Measurements from ENCODE around the gene CFB.

CFB gene

DNA sequence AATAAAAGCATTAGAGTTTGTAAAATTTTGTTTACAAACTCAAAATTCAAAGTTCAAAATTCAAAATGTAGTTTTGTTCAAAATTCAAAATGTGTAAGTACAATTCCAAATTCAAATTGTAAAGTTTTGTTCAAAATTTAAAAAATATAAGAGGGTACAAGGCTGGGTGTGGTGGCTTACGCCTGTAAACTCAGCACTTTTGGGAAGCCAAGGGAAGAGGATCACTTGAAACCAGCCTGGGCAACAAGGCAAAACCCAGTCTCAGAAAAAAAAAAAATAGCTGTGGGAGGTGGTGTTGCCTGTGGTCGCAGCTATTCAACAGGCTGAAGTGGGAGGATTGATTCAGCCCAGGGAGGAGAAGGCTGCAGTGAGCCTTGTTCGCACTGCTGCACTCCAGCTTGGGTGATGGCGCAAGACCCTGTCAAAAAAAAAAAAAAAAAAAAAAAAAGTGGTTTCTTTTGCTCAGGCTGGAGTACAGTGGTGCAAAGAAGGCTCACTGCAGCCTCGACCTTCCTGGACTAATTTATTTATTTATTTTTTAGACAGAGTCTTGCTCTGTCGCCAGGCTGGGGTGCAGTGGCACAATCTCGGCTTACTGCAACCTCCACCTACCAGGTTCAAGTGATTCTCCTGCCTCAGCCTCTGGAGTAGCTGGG lies 38.6 kb upstream of the CFB start:
- no peak for TF ChIP-seq CTCF (IDR thresholded peaks at IDR 0.05)

GRCh38 chr6:31908791-31909190 lies 37.1 kb upstream of the CFB start:
- no peak for TF ChIP-seq CTCF (IDR thresholded peaks at IDR 0.05)

DNA sequence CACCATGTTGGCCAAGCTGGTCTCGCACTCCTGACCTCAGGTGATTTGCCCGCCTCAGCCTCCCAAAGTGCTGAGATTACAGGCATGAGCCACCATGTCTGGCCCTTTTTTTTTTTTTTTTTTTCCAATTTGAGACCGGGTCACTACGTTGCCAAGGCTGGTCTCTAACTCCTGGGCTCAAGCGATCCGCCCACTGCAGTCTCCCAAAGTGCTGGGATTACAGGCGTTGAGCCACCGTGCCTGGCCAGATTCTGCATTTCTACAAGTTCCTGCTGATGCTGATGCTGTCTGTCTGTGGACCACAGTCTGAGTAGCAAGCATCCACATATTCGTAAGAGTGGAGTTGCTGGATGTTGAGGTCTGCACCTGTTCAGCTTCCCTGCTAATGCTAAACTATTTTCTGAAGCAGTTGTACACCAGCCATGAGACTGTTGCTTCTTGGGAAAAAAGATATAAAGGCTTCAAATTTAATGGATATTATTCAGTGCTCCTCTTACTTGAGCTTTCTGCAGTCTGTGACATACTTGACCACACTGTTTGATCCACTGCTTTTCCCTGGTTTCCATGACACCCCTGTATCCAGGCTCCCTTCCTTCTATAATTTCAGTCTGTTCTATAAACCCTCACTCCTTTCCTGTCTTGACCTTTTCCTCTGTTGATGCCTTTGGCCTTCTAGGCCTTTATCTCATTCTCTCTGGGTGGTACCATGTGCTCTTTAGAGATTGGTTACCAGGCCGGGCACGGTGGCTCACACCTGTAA lies 33.9 kb upstream of the CFB start:
- TF ChIP-seq CTCF (IDR thresholded peaks at IDR 0.05): no peak

DNA sequence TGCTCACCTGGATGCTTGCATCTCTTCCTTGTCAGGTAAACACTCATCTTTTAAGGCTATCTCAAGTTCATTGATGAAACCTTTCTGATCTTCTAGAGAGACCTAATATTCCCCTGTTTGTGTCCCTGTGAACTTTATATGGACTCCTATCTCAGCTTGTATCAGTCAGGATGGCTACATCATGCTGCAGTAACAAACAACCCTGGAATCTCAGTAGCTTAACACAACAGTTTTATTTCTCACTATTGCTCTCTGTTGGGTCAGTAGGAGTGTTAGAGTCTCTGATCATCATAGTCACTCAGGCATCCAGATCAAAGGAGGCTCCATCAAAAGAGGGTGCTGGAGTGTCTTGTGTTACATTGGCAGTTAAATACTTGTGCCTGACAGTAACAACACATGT lies 30.5 kb upstream of the CFB start:
- no peak for TF ChIP-seq CTCF (IDR thresholded peaks at IDR 0.05)

DNA sequence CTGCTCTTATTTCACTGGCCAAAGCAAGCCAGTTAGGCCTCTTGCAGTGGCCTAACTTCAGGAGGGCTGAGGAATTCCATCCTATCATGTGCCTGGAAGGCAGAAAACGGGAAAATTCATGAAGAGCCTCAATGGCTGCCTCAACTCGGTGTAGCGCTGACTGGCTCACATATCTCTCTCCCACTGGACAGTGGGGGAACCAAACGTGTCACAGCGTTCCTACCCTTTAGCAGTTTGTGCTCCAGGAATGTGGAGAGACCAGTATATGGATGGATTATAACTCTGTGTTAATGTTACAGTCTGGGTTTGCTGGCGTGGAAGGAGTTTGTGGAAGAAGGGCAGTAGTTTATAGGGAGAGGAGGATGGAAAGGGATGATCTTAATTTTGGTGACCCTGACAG lies 30.1 kb upstream of the CFB start:
- no peak for TF ChIP-seq CTCF (IDR thresholded peaks at IDR 0.05)

DNA sequence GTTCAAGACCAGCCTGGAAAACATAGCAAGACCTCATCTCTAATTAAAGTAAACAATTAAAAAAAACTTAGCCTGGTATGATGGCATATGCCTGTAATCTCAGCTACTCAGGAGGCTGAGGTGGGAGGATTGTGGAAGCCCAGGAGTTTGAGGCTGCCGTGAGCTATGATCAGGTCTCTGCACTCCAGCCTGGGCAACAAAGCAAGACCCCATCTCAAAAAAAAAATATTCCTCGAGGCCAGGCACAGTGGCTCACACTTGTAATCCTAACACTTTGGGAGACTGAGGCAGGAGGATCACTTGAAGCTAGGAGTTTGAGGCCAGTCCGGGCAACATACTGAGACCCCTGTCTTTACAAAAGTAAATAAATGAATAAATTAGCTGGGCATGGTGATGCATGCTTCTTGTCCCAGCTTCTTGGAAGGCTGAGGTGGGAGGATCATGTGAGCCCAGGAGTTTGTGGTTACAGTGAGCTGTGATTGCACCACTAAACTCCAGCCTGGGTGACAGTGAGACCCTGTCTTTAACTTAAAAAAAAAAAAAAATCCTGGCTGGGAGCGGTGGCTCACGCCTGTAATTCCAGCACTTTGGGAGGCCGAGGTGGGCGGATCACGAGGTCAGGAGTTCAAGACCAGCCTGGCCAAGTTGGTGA lies 27.7 kb upstream of the CFB start:
- TF ChIP-seq CTCF (IDR thresholded peaks at IDR 0.05): no peak

- no peak for TF ChIP-seq CTCF (IDR thresholded peaks at IDR 0.05)
Observed at GRCh38 chr6:31919624-31920303, 26.1 kb upstream of the CFB start.
